Nephron (organoid): ENCODE data around the gene SLC6A18.

Source experiments
- H3K27ac Mint-ChIP-seq, 3 experiments: 2 replicates each; pipeline ENCODE4 v1.8.0; 2020; ENCODE audit warnings: mixed read lengths in 3 of 3, mild to moderate bottlenecking in 2 of 3, moderate library complexity in 1 of 3
- H3K27me3 Mint-ChIP-seq: 2 replicates; pipeline ENCODE4 v1.8.0; 2021; ENCODE audit warnings: low read depth, mild to moderate bottlenecking, moderate library complexity, mixed read lengths
- H3K36me3 Mint-ChIP-seq: 2 replicates; pipeline ENCODE4 v1.8.0; 2020; ENCODE audit warnings: low read depth, mixed read lengths
- H3K4me1 Mint-ChIP-seq: 2 replicates; pipeline ENCODE4 v1.8.0; 2020; ENCODE audit warnings: mixed read lengths
- H3K4me3 Mint-ChIP-seq, 3 experiments: 2 replicates each; pipeline ENCODE4 v1.8.0; 2020; ENCODE audit warnings: mild to moderate bottlenecking in 3 of 3, mixed read lengths in 3 of 3, moderate library complexity in 2 of 3
- H3K9me3 Mint-ChIP-seq: 2 replicates; pipeline ENCODE4 v1.8.0; 2020; ENCODE audit warnings: mixed read lengths
- TF ChIP-seq, protein P1 (sequence below), 3 experiments: fragments of 200-600 bp; sonication (generic); IDR thresholded peaks; one replicate each; pipeline ENCODE4 v1.5.0; 2021; ENCODE audit warnings: antibody characterized with exemption in 3 of 3; ENCODE audit not compliant: unreplicated experiment in 3 of 3

SLC6A18 gene

DNA sequence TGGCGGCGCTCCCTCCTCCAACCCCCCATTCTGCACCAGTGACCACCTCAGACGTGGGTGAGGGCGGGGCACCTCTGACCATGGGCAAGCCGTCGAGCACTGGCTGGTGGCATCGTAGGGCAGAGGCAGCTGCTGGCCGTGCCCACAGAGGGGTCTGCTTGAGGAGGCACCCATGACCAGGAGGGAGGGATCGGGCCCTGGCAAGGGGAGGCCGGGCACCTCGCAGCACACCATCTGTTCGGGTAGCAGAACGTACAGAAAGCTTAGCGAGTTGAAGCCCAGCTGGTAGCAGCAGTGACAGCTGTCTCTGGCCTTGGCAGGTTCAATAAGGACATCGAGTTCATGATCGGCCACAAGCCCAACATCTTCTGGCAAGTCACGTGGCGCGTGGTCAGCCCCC is 4.3 kb upstream of the SLC6A18 start:
- TF ChIP-seq, protein P1, sequence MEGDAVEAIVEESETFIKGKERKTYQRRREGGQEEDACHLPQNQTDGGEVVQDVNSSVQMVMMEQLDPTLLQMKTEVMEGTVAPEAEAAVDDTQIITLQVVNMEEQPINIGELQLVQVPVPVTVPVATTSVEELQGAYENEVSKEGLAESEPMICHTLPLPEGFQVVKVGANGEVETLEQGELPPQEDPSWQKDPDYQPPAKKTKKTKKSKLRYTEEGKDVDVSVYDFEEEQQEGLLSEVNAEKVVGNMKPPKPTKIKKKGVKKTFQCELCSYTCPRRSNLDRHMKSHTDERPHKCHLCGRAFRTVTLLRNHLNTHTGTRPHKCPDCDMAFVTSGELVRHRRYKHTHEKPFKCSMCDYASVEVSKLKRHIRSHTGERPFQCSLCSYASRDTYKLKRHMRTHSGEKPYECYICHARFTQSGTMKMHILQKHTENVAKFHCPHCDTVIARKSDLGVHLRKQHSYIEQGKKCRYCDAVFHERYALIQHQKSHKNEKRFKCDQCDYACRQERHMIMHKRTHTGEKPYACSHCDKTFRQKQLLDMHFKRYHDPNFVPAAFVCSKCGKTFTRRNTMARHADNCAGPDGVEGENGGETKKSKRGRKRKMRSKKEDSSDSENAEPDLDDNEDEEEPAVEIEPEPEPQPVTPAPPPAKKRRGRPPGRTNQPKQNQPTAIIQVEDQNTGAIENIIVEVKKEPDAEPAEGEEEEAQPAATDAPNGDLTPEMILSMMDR (IDR thresholded peaks at IDR 0.05; ENCODE audit: unreplicated experiment in 3 of 3), result no peak
- H3K9me3 Mint-ChIP-seq, result peaks cover 2% of the 10 kb centered on the region
- H3K27ac Mint-ChIP-seq, result no peak overlapping the region
- H3K36me3 Mint-ChIP-seq, result no peaks in the 10 kb centered on the region
- H3K4me3 Mint-ChIP-seq, result no peak overlapping the region
- peaks cover 27% of the 10 kb centered on the region for H3K27me3 Mint-ChIP-seq
- H3K4me1 Mint-ChIP-seq, result peaks cover under 1% of the 10 kb centered on the region

DNA sequence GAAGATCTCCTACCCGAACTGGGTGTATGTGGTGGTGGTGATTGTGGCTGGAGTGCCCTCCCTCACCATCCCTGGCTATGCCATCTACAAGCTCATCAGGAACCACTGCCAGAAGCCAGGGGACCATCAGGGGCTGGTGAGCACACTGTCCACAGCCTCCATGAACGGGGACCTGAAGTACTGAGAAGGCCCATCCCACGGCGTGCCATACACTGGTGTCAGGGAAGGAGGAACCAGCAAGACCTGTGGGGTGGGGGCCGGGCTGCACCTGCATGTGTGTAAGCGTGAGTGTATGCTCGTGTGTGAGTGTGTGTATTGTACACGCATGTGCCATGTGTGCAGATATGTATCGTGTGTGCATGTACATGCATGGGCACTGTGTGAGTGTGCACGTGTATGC is 3.5 kb upstream of the SLC6A18 start:
- H3K27ac Mint-ChIP-seq, result no peak overlapping the region

DNA sequence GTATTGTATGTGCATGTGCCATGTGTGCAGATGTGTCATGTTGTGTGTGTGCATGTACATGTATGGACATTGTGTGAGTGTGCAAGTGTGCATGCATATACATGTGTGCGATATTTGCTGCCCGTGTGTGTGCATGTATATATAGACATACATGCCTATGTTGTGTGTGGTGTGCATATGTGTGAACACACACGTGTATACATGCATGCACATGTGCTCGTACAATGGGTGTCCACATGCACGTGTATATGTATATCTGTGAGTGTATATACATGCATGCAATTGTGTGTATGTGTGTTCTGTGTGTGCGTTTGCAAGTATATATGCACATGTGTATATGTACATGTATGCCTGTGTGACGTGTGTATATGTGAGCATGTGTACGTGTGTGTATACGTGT is 3.0 kb upstream of the SLC6A18 start:
- peaks cover 6% of the 10 kb centered on the region for H3K4me1 Mint-ChIP-seq
- no peak overlapping the region for H3K4me3 Mint-ChIP-seq
- no peak overlapping the region for H3K27ac Mint-ChIP-seq
- no peaks in the 10 kb centered on the region for H3K36me3 Mint-ChIP-seq
- H3K27me3 Mint-ChIP-seq, result peaks cover 25% of the 10 kb centered on the region
- TF ChIP-seq, protein P1 (IDR thresholded peaks at IDR 0.05; ENCODE audit: unreplicated experiment in 3 of 3), result no peak
- H3K9me3 Mint-ChIP-seq, result no peaks in the 10 kb centered on the region

More for the DNA sequence above, 3.5 kb upstream of the SLC6A18 start:
- Mint-ChIP-seq H3K9me3 (no peaks in the 10 kb centered on the region), H3K4me3 (no peak overlapping the region), H3K36me3 (no peaks in the 10 kb centered on the region), H3K4me1 (peaks cover 4% of the 10 kb centered on the region), H3K27me3 (peaks cover 25% of the 10 kb centered on the region)
- TF ChIP-seq, protein P1 (IDR thresholded peaks at IDR 0.05; ENCODE audit: unreplicated experiment in 3 of 3), result no peak

DNA sequence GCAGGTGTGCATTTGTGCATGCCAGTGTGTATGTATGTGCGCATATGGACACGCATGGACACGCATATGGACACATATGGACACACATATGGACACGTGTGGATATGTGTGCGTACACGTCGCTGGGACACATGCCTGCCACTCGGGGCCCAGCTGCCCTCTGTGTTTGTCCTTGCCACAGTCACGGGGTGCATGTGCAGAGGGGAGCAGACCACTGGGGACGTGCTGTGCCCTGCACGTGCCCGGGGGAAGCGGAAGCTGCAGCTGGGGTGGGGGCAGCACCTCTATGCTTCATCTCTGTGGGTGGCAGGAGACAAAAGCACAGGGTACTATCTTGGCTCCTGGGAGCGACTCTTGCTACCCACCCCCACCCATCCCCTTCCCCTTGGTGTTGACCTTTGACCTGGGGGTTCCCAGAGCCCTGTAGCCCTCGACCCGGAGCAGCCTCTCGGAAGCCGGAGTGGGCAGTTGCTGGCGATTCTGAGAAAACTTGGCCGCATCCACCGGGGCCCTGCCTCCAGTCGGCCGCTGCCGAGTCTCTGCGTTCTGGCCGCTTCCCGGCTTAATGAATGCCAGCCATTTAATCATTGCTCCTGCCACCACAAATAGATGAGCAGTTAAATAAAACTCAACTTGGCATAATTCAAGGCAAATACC is 2.4 kb upstream of the SLC6A18 start:
- TF ChIP-seq, protein P1 (IDR thresholded peaks at IDR 0.05; ENCODE audit: unreplicated experiment in 3 of 3), result no peak
- peaks cover 30% of the 10 kb centered on the region for H3K27me3 Mint-ChIP-seq
- no peak overlapping the region for H3K27ac Mint-ChIP-seq
- H3K4me1 Mint-ChIP-seq, result peaks cover 12% of the 10 kb centered on the region
- H3K9me3 Mint-ChIP-seq, result no peaks in the 10 kb centered on the region
- H3K4me3 Mint-ChIP-seq, result no peak overlapping the region
- no peaks in the 10 kb centered on the region for H3K36me3 Mint-ChIP-seq

GRCh38 chr5:1223278-1223670 is 1.9 kb upstream of the SLC6A18 start:
- Mint-ChIP-seq H3K27me3 (peaks cover 36% of the 10 kb centered on the region), H3K9me3 (no peaks in the 10 kb centered on the region), H3K27ac (peak overlapping the region in 1 of 3 experiments; percentile 20), H3K4me1 (peaks cover 18% of the 10 kb centered on the region), H3K4me3 (no peak overlapping the region), H3K36me3 (no peaks in the 10 kb centered on the region)
- TF ChIP-seq, protein P1 (IDR thresholded peaks at IDR 0.05; ENCODE audit: unreplicated experiment in 3 of 3), result no peak

GRCh38 chr5:1224631-1225030 is 550 bp upstream of the SLC6A18 start:
- TF ChIP-seq, protein P1 (IDR thresholded peaks at IDR 0.05; ENCODE audit: unreplicated experiment in 3 of 3), result no peak
- Mint-ChIP-seq H3K36me3 (no peaks in the 10 kb centered on the region), H3K4me3 (no peak overlapping the region), H3K27ac (no peak overlapping the region), H3K9me3 (no peaks in the 10 kb centered on the region), H3K4me1 (peaks cover 28% of the 10 kb centered on the region), H3K27me3 (peaks cover 42% of the 10 kb centered on the region)
